Measurements from ENCODE around the gene WASF1.

Gene WASF1

DNA sequence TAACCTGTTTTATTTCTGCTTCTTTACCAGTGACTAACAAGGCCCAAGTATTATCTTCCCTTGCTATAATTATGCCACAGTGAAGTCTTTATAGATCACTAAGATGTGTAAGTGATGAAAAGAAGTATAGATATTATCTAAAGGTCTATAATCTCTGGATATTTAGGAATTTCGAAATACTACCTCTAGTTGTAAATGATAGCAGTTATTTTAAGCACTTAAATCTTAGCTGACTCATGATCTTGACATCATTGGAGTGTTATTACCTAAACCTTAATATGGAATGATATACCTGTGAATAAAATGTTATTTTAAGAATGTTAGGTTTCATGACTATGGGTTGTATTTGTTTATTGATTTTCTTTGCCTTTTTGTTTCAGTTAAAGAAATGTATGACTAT is 32.3 kb upstream of the WASF1 start:
- DNase-seq (ENCODE audit: low read depth, low spot score), result no peak
- TF ChIP-seq, protein P1, sequence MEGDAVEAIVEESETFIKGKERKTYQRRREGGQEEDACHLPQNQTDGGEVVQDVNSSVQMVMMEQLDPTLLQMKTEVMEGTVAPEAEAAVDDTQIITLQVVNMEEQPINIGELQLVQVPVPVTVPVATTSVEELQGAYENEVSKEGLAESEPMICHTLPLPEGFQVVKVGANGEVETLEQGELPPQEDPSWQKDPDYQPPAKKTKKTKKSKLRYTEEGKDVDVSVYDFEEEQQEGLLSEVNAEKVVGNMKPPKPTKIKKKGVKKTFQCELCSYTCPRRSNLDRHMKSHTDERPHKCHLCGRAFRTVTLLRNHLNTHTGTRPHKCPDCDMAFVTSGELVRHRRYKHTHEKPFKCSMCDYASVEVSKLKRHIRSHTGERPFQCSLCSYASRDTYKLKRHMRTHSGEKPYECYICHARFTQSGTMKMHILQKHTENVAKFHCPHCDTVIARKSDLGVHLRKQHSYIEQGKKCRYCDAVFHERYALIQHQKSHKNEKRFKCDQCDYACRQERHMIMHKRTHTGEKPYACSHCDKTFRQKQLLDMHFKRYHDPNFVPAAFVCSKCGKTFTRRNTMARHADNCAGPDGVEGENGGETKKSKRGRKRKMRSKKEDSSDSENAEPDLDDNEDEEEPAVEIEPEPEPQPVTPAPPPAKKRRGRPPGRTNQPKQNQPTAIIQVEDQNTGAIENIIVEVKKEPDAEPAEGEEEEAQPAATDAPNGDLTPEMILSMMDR (IDR thresholded peaks at IDR 0.05; ENCODE audit: low read depth, low read length), result no peak
- in situ Hi-C loops (cut with HindIII; ENCODE audit: low sequenced_read_pairs), result no loop called here

GRCh38 chr6:110207652-110208051 is 28.2 kb upstream of the WASF1 start:
- in situ Hi-C loops (cut with HindIII; ENCODE audit: low sequenced_read_pairs), result no loop called here
- DNase-seq (ENCODE audit: low read depth, low spot score), result no peak
- H3K4me3 ChIP-seq (ENCODE audit: low read depth, low read length), result no peak overlapping the region
- TF ChIP-seq, protein P1 (IDR thresholded peaks at IDR 0.05; ENCODE audit: low read depth, low read length), result no peak

More for the DNA sequence above, 32.3 kb upstream of the WASF1 start:
- H3K4me3 ChIP-seq (ENCODE audit: low read depth, low read length), result no peak overlapping the region

DNA sequence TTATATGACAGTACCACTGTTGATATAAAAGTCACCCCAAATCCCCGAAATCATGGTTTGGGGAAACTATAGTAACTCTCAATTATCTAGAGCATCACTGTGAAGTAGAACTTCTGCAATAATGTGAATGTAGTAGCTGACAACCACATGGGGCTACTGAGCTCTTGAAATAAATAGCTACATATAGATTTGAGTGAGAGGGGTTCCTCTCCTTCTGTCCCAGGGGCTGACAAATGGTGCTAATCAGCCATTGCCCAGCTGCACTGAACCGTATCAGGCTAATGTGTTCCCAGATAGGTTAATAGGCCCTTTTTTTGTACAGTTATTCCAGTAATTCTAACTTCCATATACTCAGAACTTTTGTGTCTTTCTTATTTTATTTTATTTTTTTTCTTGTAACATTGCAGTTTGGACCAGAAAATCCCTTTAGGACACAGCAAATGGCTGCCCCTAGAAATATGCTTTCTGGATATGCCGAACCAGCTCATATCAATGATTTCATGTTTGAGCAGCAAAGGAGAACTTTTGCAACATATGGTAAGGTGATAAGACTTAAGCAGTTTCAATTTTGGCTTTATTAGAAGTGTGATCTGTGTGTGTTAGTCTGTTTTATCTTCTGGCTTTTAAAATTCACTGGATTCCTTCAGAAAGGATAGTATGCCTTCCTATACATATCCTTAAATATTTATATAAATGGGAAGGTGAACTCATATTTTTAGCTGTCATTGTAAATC is 21.8 kb upstream of the WASF1 start:
- in situ Hi-C loops (cut with HindIII; ENCODE audit: low sequenced_read_pairs), result no loop called here
- DNase-seq (ENCODE audit: low read depth, low spot score), result no peak
- H3K4me3 ChIP-seq (ENCODE audit: low read depth, low read length), result no peak overlapping the region
- TF ChIP-seq, protein P1 (IDR thresholded peaks at IDR 0.05; ENCODE audit: low read depth, low read length), result no peak

- H3K4me3 ChIP-seq (ENCODE audit: low read depth, low read length), result no peak overlapping the region
- no peak for DNase-seq (ENCODE audit: low read depth, low spot score)
- TF ChIP-seq, protein P1 (IDR thresholded peaks at IDR 0.05; ENCODE audit: low read depth, low read length), result no peak
- in situ Hi-C loops (cut with HindIII; ENCODE audit: low sequenced_read_pairs), result no loop called here
These were observed 19.1 kb upstream of the WASF1 start for GRCh38 chr6:110198561-110198960.

- in situ Hi-C loops (cut with HindIII; ENCODE audit: low sequenced_read_pairs), result no loop called here
- TF ChIP-seq, protein P1 (IDR thresholded peaks at IDR 0.05; ENCODE audit: low read depth, low read length), result no peak
- H3K4me3 ChIP-seq (ENCODE audit: low read depth, low read length), result no peak overlapping the region
- no peak for DNase-seq (ENCODE audit: low read depth, low spot score)
These were observed 17.4 kb upstream of the WASF1 start for GRCh38 chr6:110196874-110197273.

DNA sequence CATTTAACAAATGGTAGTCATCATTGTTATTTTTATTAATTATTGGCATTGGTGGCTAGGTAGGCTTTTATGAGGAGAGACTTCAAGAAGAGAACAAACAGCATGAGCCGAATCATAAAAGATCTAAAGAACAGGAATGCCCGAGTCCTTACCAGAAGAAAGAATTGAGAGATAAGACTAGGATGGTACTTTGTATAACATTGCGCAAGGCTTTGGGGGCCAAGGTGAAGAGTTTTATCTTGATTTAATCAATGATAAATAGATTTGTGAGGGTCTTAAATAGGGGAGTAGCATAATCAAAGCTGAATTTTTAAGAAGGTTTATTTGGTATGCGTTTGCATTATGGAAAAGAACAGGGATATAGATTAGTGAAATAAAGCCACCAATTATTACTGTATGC is 16.2 kb upstream of the WASF1 start:
- in situ Hi-C loops (cut with HindIII; ENCODE audit: low sequenced_read_pairs), result no loop called here
- no peak overlapping the region for H3K4me3 ChIP-seq (ENCODE audit: low read depth, low read length)
- TF ChIP-seq, protein P1 (IDR thresholded peaks at IDR 0.05; ENCODE audit: low read depth, low read length), result no peak
- DNase-seq (ENCODE audit: low read depth, low spot score), result no peak
